NCI-H187 (cell line): ENCODE results near the gene TYROBP.
A peak's percentile ranks its signal among the peaks of the same experiment; 100 is the strongest.
"Not testable (repeated sequence)": the region's sequence is repeated elsewhere in the genome, so short reads cannot be mapped to it uniquely, and the experiment has no call there.

Source experiments
- DNase-seq, 2 experiments: peaks; one replicate each; lab custom pipeline; 2025; lab: John Stamatoyannopoulos, UW

TYROBP gene

DNA sequence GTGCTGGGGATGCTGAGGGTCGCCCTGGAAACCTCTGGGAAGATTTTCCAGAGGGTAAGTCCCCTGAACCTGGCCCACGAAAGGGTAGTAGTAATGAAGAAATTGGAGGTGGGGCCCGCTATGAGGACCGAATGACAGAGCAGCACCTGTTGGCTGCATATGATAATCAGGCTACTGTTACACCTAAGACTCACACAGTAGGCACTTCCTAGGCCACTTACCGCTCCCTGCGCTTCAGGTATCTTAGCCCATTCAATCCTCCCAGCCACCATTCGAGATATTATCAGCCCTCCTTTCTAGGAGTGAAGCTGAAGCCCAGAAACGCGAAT, 23.7 kb upstream of the TYROBP start:
- DNase-seq = no peak

GRCh38 chr19:35931161-35931873, 23.2 kb upstream of the TYROBP start:
- peak; percentile 98 to 100 for DNase-seq

DNA sequence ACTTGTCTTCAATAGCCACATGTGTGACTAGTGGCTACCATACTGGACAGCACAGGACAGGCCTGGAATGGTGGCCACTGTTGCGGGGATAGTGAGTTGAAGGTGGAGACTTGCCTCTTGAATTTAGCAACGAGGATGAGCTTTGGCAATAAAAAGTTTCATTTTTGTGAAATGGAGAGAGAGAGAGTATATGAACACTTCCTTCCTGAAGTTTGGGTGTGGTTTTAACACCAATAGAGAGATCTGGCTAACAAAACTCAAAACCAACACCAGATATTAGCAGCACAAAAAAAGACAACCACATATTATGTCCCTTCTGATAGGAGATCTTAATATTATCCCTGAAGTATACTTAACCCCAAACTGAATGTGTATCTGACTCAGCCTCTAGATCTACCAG, 21.8 kb upstream of the TYROBP start:
- DNase-seq = no peak

DNA sequence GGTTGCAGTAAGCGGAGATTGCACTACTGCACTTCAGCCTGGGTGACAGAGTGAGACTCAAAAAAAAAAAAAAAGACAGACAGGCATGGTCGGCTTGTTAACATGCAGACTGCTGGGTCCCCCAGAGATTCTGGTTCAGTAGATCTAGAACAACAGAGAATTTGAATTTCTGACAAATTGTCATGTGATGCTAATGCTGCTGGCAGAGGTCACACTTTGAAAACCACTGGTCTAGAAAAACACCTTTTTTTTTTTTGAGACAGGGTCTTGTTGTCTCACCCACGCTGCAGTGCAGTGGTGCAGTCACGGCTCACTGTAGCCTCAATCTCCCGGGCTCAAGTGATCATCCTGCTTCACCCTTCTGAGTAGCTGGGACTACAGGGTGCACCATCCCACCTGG, 20.4 kb upstream of the TYROBP start:
- no peak for DNase-seq

GRCh38 chr19:35925501-35925900, 17.4 kb upstream of the TYROBP start:
- DNase-seq = no peak

DNA sequence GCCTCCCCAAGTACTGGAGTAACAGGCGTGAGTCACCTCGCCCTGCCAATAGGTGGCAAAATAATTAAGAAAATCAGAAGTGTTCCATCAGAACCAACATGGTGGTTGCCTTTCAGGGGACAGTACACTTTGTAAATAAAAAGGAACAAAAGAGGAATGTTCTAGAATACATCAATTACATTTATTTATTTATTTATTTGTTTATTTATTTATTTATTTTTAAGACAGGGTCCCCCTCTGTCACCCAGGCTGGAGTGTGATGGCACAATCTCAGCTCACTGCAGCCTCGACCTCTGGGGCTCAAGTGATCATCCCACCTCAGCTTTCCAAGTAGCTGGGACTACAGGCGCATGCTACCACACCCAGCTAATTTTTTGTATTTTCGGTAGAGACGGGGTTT, 12.9 kb upstream of the TYROBP start:
- no peak for DNase-seq

DNA sequence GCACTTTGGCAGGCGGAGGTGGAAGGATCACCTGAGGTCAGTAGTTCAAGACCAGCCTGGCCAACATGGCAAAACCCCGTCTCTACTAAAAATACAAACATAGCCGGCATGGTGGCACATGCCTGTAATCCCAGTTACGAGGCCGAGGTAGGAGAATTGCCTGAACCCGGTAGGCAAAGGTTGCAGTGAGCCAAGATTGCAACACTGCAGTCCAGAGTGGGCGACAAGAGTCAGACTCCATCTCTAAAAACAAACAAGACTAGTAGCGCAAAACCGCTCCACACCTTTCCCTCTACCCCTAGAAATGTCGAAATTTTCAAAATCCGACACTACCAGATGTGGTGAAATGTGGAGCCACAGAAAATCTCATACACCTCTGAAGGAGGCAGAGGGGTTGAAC, 11.2 kb upstream of the TYROBP start:
- no peak for DNase-seq

- DNase-seq = no peak
Measured at GRCh38 chr19:35915443-35915842, 7.3 kb upstream of the TYROBP start.

DNA sequence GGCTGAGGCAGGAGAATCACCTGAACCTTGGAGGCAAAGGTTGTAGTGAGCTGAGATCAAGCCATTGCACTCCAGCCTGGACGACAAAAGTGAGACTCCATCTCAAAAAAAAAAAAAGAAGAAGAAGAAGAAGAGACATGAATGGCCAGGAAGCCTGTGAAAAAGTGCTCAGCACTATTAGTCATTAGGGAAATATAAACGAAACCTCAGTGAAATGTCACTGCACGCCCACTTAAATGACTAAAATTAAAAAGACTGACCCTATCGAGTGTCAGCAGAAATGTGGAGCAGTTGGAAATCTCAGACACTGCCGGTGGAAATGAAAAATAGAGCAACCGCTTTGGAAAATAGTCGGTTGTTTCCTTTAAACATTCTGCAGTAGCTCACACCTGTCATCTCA, 5.5 kb upstream of the TYROBP start:
- DNase-seq = no peak

- DNase-seq = no peak
Measured at GRCh38 chr19:35911790-35912189, 3.7 kb upstream of the TYROBP start.

DNA sequence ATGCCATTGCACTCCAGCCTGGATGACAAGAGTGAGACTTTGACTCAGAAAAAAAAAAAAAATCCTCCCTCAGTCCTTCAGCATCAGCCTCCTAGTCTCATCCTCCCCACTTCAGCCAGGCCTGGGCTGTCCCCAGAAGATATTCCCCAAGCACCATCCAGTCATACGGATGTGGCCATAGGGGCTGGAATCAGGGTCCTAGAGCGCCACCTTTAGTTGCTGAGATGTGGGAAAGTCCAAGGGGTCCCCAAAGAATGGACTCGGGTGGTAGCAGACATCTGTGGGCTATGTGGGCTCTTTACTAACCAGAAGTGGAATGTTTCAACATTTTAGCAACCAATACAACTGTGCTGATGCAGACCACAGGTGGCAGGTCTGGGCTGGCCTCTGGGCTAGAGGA, 3.1 kb upstream of the TYROBP start:
- DNase-seq = no peak

GRCh38 chr19:35910355-35910754, 2.3 kb upstream of the TYROBP start:
- DNase-seq = not testable (repeated sequence)

- no peak for DNase-seq
Measured at GRCh38 chr19:35909684-35910035, 1.6 kb upstream of the TYROBP start.

DNA sequence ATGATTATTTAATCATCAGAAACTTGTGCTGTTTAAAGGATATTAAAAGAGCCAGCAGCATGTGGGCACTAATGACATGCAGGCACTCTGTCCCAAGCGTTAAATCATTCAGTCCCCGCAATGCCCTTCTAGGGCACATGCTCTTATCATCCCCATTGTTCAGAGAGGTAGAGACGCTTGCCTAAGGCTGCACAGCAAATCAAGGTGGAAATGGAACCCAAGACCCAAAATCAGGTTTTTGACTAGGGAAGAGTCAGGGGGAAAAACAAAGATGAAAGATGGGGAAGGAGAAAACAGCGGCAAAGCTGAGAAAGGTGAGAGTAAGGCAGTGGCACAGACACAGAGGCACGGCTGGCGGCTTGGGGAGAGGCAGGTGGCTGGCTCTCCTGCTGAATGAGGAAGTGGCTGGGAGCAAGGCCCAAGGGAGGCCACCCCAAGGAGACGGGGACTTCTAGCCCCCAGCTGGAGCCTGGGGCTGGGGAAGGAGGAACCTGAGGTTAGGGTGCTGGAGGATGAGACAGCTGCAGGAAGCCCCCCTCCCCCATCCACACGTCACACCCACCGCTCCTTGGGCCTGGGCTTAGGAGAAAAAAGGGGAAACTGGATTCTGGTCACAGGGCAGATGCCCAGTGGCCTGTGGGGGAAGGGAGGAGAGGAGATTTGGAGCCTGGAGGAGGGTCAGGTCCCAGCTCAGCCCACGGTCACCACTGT, 1.0 kb upstream of the TYROBP start:
- no peak for DNase-seq

- DNase-seq = no peak
Measured at GRCh38 chr19:35907377-35907745, 734 bp downstream of the TYROBP start.

DNA sequence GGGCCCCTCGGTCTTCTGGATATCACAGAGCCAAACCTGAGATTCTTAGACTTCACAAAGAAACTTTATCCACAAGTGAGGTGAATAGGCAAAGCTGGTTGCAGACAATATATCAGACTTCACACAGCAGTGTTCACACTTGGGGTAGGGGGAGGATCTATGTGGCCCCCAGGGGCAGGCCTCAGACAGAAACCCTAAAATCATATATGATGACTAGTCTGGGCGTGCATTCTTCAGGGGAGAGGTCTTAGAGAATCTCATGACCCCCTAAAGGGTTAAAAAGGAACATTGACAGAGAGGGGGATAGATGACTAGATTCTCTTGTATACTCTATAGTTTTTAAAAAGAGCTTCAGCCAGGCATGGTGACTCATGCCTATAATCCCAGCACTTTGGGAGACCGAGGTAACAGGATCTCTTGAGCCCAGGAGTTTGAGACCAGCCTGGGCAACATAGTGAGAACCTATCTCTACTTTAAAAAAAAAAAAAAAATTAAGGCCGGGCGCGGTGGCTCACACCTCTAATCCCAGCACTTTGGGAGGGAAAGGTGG, 2.8 kb downstream of the TYROBP start:
- no peak for DNase-seq

DNA sequence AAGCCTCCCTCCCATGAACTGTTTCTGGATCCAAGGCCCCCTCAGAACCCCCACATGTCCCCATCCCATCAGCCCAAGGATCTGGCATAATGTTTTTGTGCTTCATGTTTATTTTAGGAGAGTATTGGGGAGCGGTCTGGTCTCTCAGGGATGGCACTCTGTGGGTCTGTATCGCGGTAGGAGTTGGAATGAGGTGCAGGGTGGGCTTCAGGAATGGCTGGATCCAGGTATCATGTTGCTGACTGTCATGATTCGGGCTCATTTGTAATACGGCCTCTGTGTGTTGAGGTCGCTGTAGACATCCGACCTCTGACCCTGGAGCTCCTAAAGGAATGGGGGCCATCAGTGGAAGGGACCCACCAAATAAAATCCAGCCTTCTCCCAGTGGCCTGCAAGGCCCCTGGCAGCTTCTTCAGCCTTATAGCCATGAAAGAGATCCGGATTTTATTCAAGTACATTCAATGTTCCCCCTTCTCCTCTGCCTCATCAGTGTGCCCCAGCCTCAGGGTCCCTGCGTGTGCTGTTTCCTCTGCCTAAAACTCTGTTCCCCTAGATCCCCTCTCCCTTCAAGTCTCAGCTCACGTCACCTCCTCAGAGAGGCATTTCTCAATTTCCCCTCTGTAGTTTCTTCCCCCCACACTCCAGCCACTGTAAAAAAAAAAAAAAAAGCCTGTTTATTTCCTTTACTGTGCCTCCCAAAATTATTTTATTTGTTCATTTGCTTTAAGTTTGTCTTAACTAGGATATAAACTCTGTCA, 3.6 kb downstream of the TYROBP start:
- DNase-seq = no peak

- DNase-seq = no peak
Measured at GRCh38 chr19:35903550-35904179, 4.4 kb downstream of the TYROBP start.

DNA sequence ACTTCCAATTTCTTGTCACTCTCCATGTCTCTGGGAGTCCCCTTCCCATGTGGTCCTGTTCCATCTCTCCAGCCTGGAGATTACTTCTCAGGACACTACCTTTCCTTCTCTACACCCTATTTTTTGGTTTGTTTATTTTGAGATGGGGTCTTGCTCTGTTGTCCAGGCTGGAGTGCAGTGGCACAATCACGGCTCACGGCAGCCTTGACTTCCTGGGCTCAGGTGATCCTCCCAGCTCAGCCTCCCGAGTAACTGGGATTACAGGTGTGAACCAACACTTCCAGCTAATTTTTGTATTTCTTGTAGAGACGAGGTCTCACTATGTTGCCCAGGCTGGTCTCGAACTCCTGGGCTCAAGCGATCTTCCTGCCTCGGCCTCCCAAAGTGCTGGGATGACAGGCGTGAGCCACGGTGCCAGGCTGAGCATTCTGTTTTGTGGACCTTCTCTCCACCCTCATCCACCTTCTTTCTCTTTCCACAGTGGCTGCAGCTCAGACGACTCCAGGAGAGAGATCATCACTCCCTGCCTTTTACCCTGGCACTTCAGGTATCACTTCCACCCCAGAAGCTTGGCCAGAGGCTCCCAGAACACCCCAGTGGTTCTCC, 5.1 kb downstream of the TYROBP start:
- DNase-seq = no peak

- no peak for DNase-seq
Measured at GRCh38 chr19:35901854-35902661, 6.0 kb downstream of the TYROBP start, which contains the start of gene HCST. Gene HCST, plus strand, starts transcription at chr19:35902529. Its CDS starts 65 bp downstream, at chr19:35902594.

- no peak for DNase-seq
Measured at GRCh38 chr19:35901055-35901644, 6.9 kb downstream of the TYROBP start.
